Measurements from ENCODE around the gene TXLNA. TPM values are rescaled to one million over a fixed set of nuclear protein-coding genes. Genes with fewer than 3 reads are reported as not detected.

TXLNA gene
- total RNA-seq, 2 donors from 2014 or later, result 68.4 to 102 TPM

DNA sequence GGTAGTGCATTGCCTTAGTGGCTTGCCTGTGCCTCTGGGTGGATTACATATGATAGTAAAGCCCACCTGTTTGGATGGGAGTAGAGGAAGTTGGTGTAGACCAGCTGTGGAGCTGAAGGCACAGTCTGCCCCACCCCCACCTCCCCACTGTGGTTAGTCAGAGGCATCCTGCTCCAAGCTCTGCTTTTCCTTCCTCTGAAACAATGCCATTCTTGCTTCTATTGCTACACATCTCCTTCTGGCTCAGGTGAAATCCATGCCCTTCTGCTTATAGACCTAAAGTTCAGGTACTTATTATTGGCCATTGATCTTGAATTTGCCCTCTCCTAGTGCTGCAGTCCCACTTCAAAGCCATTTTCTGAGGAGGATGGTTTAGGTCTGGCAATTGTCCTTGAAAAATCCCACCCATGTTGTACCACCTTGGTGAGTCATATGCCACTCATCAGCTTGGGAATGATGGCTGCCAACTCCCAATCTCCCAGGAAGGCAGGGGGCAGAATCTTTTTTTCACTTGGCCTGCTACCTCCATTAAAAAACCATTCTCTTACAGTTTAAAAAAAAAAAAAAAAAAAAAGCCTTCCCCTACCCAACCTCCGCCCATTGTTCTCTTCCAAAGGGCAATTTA is 6.7 kb upstream of the TXLNA start:
- H3K4me1 Mint-ChIP-seq, result peaks cover 11% of the 10 kb centered on the region
- H3K36me3 Mint-ChIP-seq (ENCODE audit: low read depth), result peaks cover 63% of the 10 kb centered on the region
- H3K27me3 Mint-ChIP-seq, result no peaks in the 10 kb centered on the region
- ATAC-seq (replicated peaks), result no peak
- no peak overlapping the region for H3K4me3 Mint-ChIP-seq
- peak overlapping the region; percentile 66 for H3K27ac Mint-ChIP-seq
- H3K9me3 Mint-ChIP-seq, result no peaks in the 10 kb centered on the region

- Mint-ChIP-seq H3K27ac (peak overlapping the region; percentile 97), H3K27me3 (no peaks in the 10 kb centered on the region), H3K4me3 (peak overlapping the region; percentile 96), H3K4me1 (peaks cover 15% of the 10 kb centered on the region), H3K36me3 (ENCODE audit: low read depth) (peaks cover 54% of the 10 kb centered on the region), H3K9me3 (no peaks in the 10 kb centered on the region)
- ATAC-seq (replicated peaks), result peak; percentile 18
Observed at GRCh38 chr1:32178380-32179192, 889 bp upstream of the TXLNA start.

GRCh38 chr1:32179193-32179442 is 357 bp upstream of the TXLNA start:
- no peaks in the 10 kb centered on the region for H3K9me3 Mint-ChIP-seq
- peak overlapping the region; percentile 97 for H3K27ac Mint-ChIP-seq
- no peak for ATAC-seq (replicated peaks)
- H3K27me3 Mint-ChIP-seq, result no peaks in the 10 kb centered on the region
- H3K4me1 Mint-ChIP-seq, result peaks cover 17% of the 10 kb centered on the region
- peaks cover 58% of the 10 kb centered on the region for H3K36me3 Mint-ChIP-seq (ENCODE audit: low read depth)
- H3K4me3 Mint-ChIP-seq, result peak overlapping the region; percentile 96

- H3K36me3 Mint-ChIP-seq (ENCODE audit: low read depth), result peaks cover 65% of the 10 kb centered on the region
- peak overlapping the region; percentile 97 for H3K27ac Mint-ChIP-seq
- peak; percentile 27 for ATAC-seq (replicated peaks)
- peaks cover 22% of the 10 kb centered on the region for H3K4me1 Mint-ChIP-seq
- H3K27me3 Mint-ChIP-seq, result no peaks in the 10 kb centered on the region
- H3K4me3 Mint-ChIP-seq, result peak overlapping the region; percentile 96
- no peaks in the 10 kb centered on the region for H3K9me3 Mint-ChIP-seq
Observed at GRCh38 chr1:32180186-32181060, 948 bp downstream of the TXLNA start.

GRCh38 chr1:32181065-32181464 is 1.6 kb downstream of the TXLNA start:
- H3K27ac Mint-ChIP-seq, result peak overlapping the region; percentile 97
- H3K36me3 Mint-ChIP-seq (ENCODE audit: low read depth), result peaks cover 72% of the 10 kb centered on the region
- H3K27me3 Mint-ChIP-seq, result no peaks in the 10 kb centered on the region
- H3K9me3 Mint-ChIP-seq, result no peaks in the 10 kb centered on the region
- peaks cover 25% of the 10 kb centered on the region for H3K4me1 Mint-ChIP-seq
- ATAC-seq (replicated peaks), result no peak
- peak overlapping the region; percentile 96 for H3K4me3 Mint-ChIP-seq

- Mint-ChIP-seq H3K4me3 (peak overlapping the region; percentile 96), H3K27me3 (no peaks in the 10 kb centered on the region), H3K4me1 (peaks cover 30% of the 10 kb centered on the region), H3K36me3 (ENCODE audit: low read depth) (peaks cover 77% of the 10 kb centered on the region), H3K9me3 (no peaks in the 10 kb centered on the region), H3K27ac (peak overlapping the region; percentile 97)
- no peak for ATAC-seq (replicated peaks)
Observed at GRCh38 chr1:32181563-32181962, 2.1 kb downstream of the TXLNA start.

GRCh38 chr1:32182060-32182459 is 2.6 kb downstream of the TXLNA start:
- Mint-ChIP-seq H3K4me3 (peak overlapping the region; percentile 96), H3K4me1 (peaks cover 31% of the 10 kb centered on the region)
- ATAC-seq (replicated peaks), result no peak

DNA sequence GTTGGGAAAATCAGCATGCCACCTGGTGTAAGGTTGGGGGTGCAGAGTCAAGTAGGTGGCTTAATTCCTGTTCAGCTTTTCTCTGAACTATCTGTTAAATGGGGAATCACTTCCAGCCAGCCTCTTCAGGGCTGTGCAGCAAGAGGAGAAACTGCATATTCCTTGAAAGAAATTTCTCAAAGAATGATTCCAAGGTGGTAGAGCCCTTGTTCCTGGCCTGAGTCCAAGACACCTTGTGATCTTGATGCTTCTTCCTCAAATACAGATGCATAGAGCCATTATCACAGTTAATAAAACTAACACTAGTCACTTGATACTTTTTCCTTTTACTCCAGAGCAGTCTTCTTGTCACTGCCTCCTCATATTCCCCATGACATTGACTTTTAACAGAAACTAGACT is 5.2 kb downstream of the TXLNA start:
- peaks cover 36% of the 10 kb centered on the region for H3K4me1 Mint-ChIP-seq
- peaks cover 99% of the 10 kb centered on the region for H3K36me3 Mint-ChIP-seq (ENCODE audit: low read depth)
- no peak overlapping the region for H3K27ac Mint-ChIP-seq
- no peak for ATAC-seq (replicated peaks)
- peak overlapping the region; percentile 60 for H3K4me3 Mint-ChIP-seq
- H3K9me3 Mint-ChIP-seq, result no peaks in the 10 kb centered on the region
- H3K27me3 Mint-ChIP-seq, result no peaks in the 10 kb centered on the region

More at GRCh38 chr1:32182060-32182459, 2.6 kb downstream of the TXLNA start:
- Mint-ChIP-seq H3K9me3 (no peaks in the 10 kb centered on the region), H3K27ac (no peak overlapping the region), H3K27me3 (no peaks in the 10 kb centered on the region), H3K36me3 (ENCODE audit: low read depth) (peaks cover 82% of the 10 kb centered on the region)

DNA sequence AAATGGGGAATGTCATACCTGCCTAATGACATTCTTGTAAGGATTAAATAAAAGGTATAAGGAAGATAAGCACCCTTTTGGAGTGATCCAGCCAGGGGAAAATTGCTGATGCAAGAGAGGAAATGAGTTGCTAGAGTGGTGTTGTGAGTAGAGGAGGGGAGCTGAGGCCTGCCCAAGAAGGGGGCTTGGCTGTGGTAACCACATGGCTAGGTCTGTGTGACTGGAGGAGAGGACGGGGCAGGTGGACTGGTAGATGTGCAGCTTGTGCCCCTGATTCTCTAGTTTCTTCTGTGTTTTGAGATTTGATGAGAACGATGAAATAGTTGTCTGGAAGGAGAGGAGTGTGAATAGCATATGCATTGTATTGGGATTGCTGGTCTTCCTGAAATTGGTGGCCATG is 6.6 kb downstream of the TXLNA start:
- H3K27me3 Mint-ChIP-seq, result no peaks in the 10 kb centered on the region
- peaks cover 99% of the 10 kb centered on the region for H3K36me3 Mint-ChIP-seq (ENCODE audit: low read depth)
- peak overlapping the region; percentile 39 for H3K27ac Mint-ChIP-seq
- H3K9me3 Mint-ChIP-seq, result no peaks in the 10 kb centered on the region
- peak overlapping the region; percentile 19 for H3K4me3 Mint-ChIP-seq
- peaks cover 29% of the 10 kb centered on the region for H3K4me1 Mint-ChIP-seq
- no peak for ATAC-seq (replicated peaks)

- Mint-ChIP-seq H3K4me1 (peaks cover 26% of the 10 kb centered on the region), H3K27ac (peak overlapping the region; percentile 39), H3K27me3 (no peaks in the 10 kb centered on the region), H3K9me3 (no peaks in the 10 kb centered on the region), H3K4me3 (peak overlapping the region; percentile 19), H3K36me3 (ENCODE audit: low read depth) (peaks cover 99% of the 10 kb centered on the region)
- no peak for ATAC-seq (replicated peaks)
Observed at GRCh38 chr1:32186491-32186890, 7.0 kb downstream of the TXLNA start.

DNA sequence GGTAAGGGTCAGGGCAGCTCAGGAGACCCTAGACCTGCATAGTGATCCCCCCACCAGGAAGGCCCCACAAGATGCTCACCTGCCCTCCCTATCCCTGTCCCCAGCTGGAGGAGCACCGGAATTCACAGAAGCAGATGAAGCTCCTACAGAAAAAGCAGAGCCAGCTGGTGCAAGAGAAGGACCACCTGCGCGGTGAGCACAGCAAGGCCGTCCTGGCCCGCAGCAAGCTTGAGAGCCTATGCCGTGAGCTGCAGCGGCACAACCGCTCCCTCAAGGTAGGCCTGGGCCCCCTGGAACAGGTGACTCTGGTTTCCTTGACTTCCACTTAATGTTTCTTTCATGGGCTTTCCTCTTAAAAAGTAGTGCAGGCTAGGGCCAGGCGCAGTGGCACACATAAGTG is 8.4 kb downstream of the TXLNA start:
- H3K4me1 Mint-ChIP-seq, result peaks cover 27% of the 10 kb centered on the region
- no peaks in the 10 kb centered on the region for H3K9me3 Mint-ChIP-seq
- no peaks in the 10 kb centered on the region for H3K27me3 Mint-ChIP-seq
- no peak overlapping the region for H3K27ac Mint-ChIP-seq
- ATAC-seq (replicated peaks), result no peak
- peaks cover 99% of the 10 kb centered on the region for H3K36me3 Mint-ChIP-seq (ENCODE audit: low read depth)
- H3K4me3 Mint-ChIP-seq, result no peak overlapping the region

DNA sequence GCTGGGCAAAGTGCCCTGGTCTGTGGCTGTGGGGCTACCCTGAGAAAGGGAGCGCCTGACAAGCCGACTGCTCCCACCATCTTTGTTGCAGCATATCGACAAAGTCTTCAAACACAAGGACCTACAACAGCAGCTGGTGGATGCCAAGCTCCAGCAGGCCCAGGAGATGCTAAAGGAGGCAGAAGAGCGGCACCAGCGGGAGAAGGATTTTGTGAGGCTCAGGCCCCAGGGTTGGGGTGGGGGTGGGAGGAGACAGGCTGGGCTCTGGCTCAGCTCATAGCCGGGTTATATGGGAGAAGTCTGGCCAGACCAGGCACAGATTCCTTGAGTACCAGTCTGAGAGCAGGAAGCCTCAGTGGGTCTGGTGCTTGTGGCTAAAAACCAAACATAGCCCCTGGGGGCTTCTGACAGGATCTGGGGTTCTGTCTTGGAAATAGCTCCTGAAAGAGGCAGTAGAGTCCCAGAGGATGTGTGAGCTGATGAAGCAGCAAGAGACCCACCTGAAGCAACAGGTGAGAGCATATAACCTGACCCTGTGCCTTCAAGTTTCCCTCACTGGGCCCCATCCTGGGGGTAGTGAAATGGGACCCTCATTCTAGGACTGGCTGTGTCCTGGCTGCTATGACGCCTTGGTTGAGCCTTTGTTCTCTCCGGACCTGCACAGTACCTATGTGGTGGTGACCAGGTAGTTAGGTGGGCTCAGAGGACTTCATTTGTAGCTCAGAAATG is 12.9 kb downstream of the TXLNA start:
- peaks cover 20% of the 10 kb centered on the region for H3K4me1 Mint-ChIP-seq
- no peak for ATAC-seq (replicated peaks)
- peaks cover 100% of the 10 kb centered on the region for H3K36me3 Mint-ChIP-seq (ENCODE audit: low read depth)
- no peak overlapping the region for H3K4me3 Mint-ChIP-seq
- no peak overlapping the region for H3K27ac Mint-ChIP-seq
- H3K9me3 Mint-ChIP-seq, result no peaks in the 10 kb centered on the region
- no peaks in the 10 kb centered on the region for H3K27me3 Mint-ChIP-seq

DNA sequence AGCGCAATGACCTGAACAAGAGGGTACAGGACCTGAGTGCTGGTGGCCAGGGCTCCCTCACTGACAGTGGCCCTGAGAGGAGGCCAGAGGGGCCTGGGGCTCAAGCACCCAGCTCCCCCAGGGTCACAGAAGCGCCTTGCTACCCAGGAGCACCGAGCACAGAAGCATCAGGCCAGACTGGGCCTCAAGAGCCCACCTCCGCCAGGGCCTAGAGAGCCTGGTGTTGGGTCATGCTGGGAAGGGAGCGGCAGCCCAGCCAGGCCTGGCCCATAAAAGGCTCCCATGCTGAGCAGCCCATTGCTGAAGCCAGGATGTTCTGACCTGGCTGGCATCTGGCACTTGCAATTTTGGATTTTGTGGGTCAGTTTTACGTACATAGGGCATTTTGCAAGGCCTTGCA is 15.5 kb downstream of the TXLNA start:
- ATAC-seq (replicated peaks), result no peak
- Mint-ChIP-seq H3K27me3 (no peaks in the 10 kb centered on the region), H3K4me1 (peaks cover 20% of the 10 kb centered on the region), H3K27ac (no peak overlapping the region), H3K36me3 (ENCODE audit: low read depth) (peaks cover 84% of the 10 kb centered on the region), H3K4me3 (no peak overlapping the region), H3K9me3 (no peaks in the 10 kb centered on the region)

DNA sequence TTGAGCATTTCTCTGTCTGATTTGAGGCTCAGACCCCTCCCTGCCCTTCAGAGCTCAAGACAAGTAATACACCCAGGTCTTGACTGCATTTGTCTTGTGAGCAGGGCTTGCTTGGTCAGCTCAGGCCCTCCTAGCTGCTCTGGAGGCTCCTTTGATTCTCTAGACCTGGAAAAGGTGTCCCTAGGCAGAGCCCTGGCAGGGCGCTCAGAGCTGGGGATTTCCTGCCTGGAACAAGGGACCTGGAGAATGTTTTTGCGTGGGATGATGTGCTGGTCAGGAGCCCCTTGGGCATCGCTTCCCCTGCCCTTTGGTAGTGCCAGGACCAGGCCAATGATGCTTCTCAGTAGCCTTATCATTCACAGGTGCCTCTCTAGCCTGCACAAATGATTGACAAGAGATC is 16.1 kb downstream of the TXLNA start:
- no peak for ATAC-seq (replicated peaks)
- Mint-ChIP-seq H3K27ac (no peak overlapping the region), H3K4me1 (peaks cover 25% of the 10 kb centered on the region), H3K9me3 (no peaks in the 10 kb centered on the region), H3K27me3 (no peaks in the 10 kb centered on the region), H3K36me3 (ENCODE audit: low read depth) (peaks cover 79% of the 10 kb centered on the region), H3K4me3 (no peak overlapping the region)
